H9 (cell line): ENCODE data around the gene MSI2. TPM values are rescaled to one million over a fixed set of nuclear protein-coding genes. Genes with fewer than 3 reads are reported as not detected.
A peak's percentile ranks its signal among the peaks of the same experiment; 100 is the strongest.

Source experiments
- DNase-seq: peaks from one replicate; pipeline ENCODE4 v3.0.0-alpha.2; 2017
- H2AFZ ChIP-seq: one replicate; pipeline ENCODE4 v1.6.1; 2013; ENCODE audit warnings: mild to moderate bottlenecking, low read length, control low read depth, moderate library complexity
- H2AK5ac ChIP-seq: 2 replicates; pipeline ENCODE4 v1.6.1; 2013; ENCODE audit warnings: low read length, control low read depth, mixed read lengths; ENCODE audit not compliant: insufficient read length
- H2BK120ac ChIP-seq: one replicate; pipeline ENCODE4 v1.6.1; 2013; ENCODE audit warnings: low read depth, mild to moderate bottlenecking, low read length, control low read depth, inconsistent platforms; ENCODE audit not compliant: poor library complexity, severe bottlenecking
- H2BK12ac ChIP-seq: 2 replicates; pipeline ENCODE4 v1.6.1; 2013; ENCODE audit warnings: low read length, control low read depth, mixed read lengths, low read depth; ENCODE audit not compliant: insufficient read length
- H2BK15ac ChIP-seq: 2 replicates; pipeline ENCODE4 v1.6.1; 2013; ENCODE audit warnings: low read depth, low read length, control low read depth
- H2BK20ac ChIP-seq: one replicate; pipeline ENCODE4 v1.6.1; 2013; ENCODE audit warnings: low read depth, mild to moderate bottlenecking, low read length, control low read depth, inconsistent platforms; ENCODE audit not compliant: poor library complexity, severe bottlenecking
- H2BK5ac ChIP-seq: 2 replicates; pipeline ENCODE4 v1.6.1; 2013; ENCODE audit warnings: low read length, control low read depth, mixed read lengths; ENCODE audit not compliant: insufficient read length
- H3K14ac ChIP-seq: 2 replicates; pipeline ENCODE4 v1.6.1; 2013; ENCODE audit warnings: low read length, control low read depth; ENCODE audit not compliant: insufficient read depth
- H3K18ac ChIP-seq: 2 replicates; pipeline ENCODE4 v1.6.1; 2013; ENCODE audit warnings: low read depth, mild to moderate bottlenecking, mixed read lengths, low read length, control low read depth; ENCODE audit not compliant: insufficient read length
- H3K23ac ChIP-seq: 2 replicates; pipeline ENCODE4 v1.6.1; 2013; ENCODE audit warnings: low read length, control low read depth, mixed read lengths, low read depth; ENCODE audit not compliant: insufficient read length
- H3K23me2 ChIP-seq: 2 replicates; pipeline ENCODE4 v1.6.1; 2013; ENCODE audit warnings: low read depth, mild to moderate bottlenecking, mixed read lengths, low read length, control low read depth; ENCODE audit not compliant: insufficient read length, poor library complexity, severe bottlenecking
- H3K27ac ChIP-seq: 2 replicates; pipeline ENCODE4 v1.5.1; 2013; ENCODE audit warnings: low read length, control low read depth, mixed read lengths, low read depth; ENCODE audit not compliant: insufficient read length
- H3K27me3 ChIP-seq: 2 replicates; pipeline ENCODE4 v1.6.1; 2013; ENCODE audit warnings: low read length, control low read depth, inconsistent platforms; ENCODE audit not compliant: insufficient read depth
- H3K4ac ChIP-seq: 2 replicates; pipeline ENCODE4 v1.6.1; 2013; ENCODE audit warnings: low read depth, mild to moderate bottlenecking, control low read depth, inconsistent platforms, low read length, moderate library complexity
- H3K4me1 ChIP-seq: 2 replicates; pipeline ENCODE4 v1.6.1; 2013; ENCODE audit warnings: low read length, control low read depth, inconsistent platforms; ENCODE audit not compliant: insufficient read depth
- H3K4me2 ChIP-seq: 2 replicates; pipeline ENCODE4 v1.6.1; 2013; ENCODE audit warnings: low read length, control low read depth, mixed read lengths; ENCODE audit not compliant: insufficient read length, insufficient read depth
- H3K56ac ChIP-seq: 2 replicates; pipeline ENCODE4 v1.6.1; 2013; ENCODE audit warnings: low read depth, mild to moderate bottlenecking, mixed read lengths, low read length, control low read depth; ENCODE audit not compliant: insufficient read length
- H3K79me1 ChIP-seq: 2 replicates; pipeline ENCODE4 v1.6.1; 2013; ENCODE audit warnings: low read depth, mild to moderate bottlenecking, moderate library complexity, low read length, control low read depth, inconsistent platforms; ENCODE audit not compliant: insufficient read depth, poor library complexity, severe bottlenecking
- H3K79me2 ChIP-seq: 2 replicates; pipeline ENCODE4 v1.6.1; 2013; ENCODE audit warnings: low read length, control low read depth, inconsistent platforms; ENCODE audit not compliant: insufficient read depth
- H3K9ac ChIP-seq: 2 replicates; pipeline ENCODE4 v1.6.1; 2013; ENCODE audit warnings: low read length, control low read depth, mixed read lengths; ENCODE audit not compliant: insufficient read length; ENCODE audit errors: extremely low read depth
- H3K9me3 ChIP-seq: one replicate; pipeline ENCODE4 v1.6.1; 2013; ENCODE audit warnings: low read depth, low read length, inconsistent platforms; ENCODE audit not compliant: control insufficient read depth
- H3T11ph ChIP-seq: one replicate; pipeline ENCODE4 v1.6.1; 2013; ENCODE audit warnings: mild to moderate bottlenecking, low read length, control low read depth, inconsistent platforms
- H4K20me1 ChIP-seq: one replicate; pipeline ENCODE4 v1.6.1; 2013; ENCODE audit not compliant: control insufficient read depth, insufficient read length, insufficient read depth
- H4K5ac ChIP-seq: 2 replicates; pipeline ENCODE4 v1.6.1; 2013; ENCODE audit warnings: low read depth, mild to moderate bottlenecking, mixed read lengths, low read length, control low read depth; ENCODE audit not compliant: insufficient read length
- H4K8ac ChIP-seq: replicated peaks from 2 replicates; pipeline ENCODE4 v1.6.1; 2013; ENCODE audit warnings: low read length, control low read depth, mixed read lengths, low read depth; ENCODE audit not compliant: insufficient read length
- H4K91ac ChIP-seq: 2 replicates; pipeline ENCODE4 v1.6.1; 2013; ENCODE audit warnings: low read depth, mild to moderate bottlenecking, moderate library complexity, mixed read lengths, low read length, control low read depth; ENCODE audit not compliant: insufficient read length
- H3K27ac Mint-ChIP-seq, 3 experiments: 2 replicates in 2 of 3; 3 replicates in 1 of 3; pipeline ENCODE4 v1.8.0; 2020 to 2021; ENCODE audit warnings: mixed read lengths in 3 of 3, mild to moderate bottlenecking in 1 of 3, moderate library complexity in 1 of 3
- H3K27me3 Mint-ChIP-seq: 2 replicates; pipeline ENCODE4 v1.8.0; 2021; ENCODE audit warnings: low read depth, mild to moderate bottlenecking, moderate library complexity, mixed read lengths
- H3K36me3 Mint-ChIP-seq, 3 experiments: 2 replicates in 2 of 3; 3 replicates in 1 of 3; pipeline ENCODE4 v1.8.0; 2020 to 2021; ENCODE audit warnings: low read depth in 3 of 3, mixed read lengths in 3 of 3; ENCODE audit not compliant: insufficient read depth in 1 of 3
- H3K4me1 Mint-ChIP-seq, 2 experiments: 2 replicates each; pipeline ENCODE4 v1.8.0; 2020; ENCODE audit warnings: mixed read lengths in 2 of 2
- H3K4me3 Mint-ChIP-seq, 2 experiments: 2 replicates in 1 of 2; 3 replicates in 1 of 2; pipeline ENCODE4 v1.8.0; 2020 to 2021; ENCODE audit warnings: mild to moderate bottlenecking in 2 of 2, mixed read lengths in 2 of 2, moderate library complexity in 1 of 2
- H3K9me3 Mint-ChIP-seq, 2 experiments: 2 replicates in 1 of 2; 3 replicates in 1 of 2; pipeline ENCODE4 v1.8.0; 2020; ENCODE audit warnings: mild to moderate bottlenecking in 2 of 2, mixed read lengths in 2 of 2, moderate library complexity in 1 of 2
- CTCF ChIP-seq: fragments of 200-600 bp; sonication (generic); conservative IDR thresholded peaks from 3 replicates; pipeline ENCODE4 v1.8.0; 2021; ENCODE audit warnings: antibody characterized with exemption, mild to moderate bottlenecking
- WGBS: extraction: QIAGEN DNeasy Blood & Tissue Kit; methylation state at CpG from one replicate; pipeline ENCODE4 v1.1.7; 2013; ENCODE audit warnings: missing lambda C conversion rate, low lambda C conversion rate, mixed read lengths; ENCODE audit not compliant: insufficient read length; ENCODE audit errors: extremely low coverage; 5-methylcytosine and 5-hydroxymethylcytosine counted together
- total RNA-seq: library from RNA; stranded (reverse); gene quantifications from 2 replicates; pipeline ENCODE4 v1.2.1, GENCODE V29; 2021

Gene MSI2
- total RNA-seq, 1 experiment from 2014 or later, result 98.5 TPM

GRCh38 chr17:57697197-57697596 is 440.9 kb downstream of the MSI2 start:
- Histone ChIP-seq H3K56ac (no peak overlapping the region), H3K9ac (no peak overlapping the region), H4K91ac (no peak overlapping the region), H2AFZ (no peak overlapping the region), H3K9me3 (no peaks in the 10 kb centered on the region), H2BK12ac (no peak overlapping the region), H3K14ac (peak overlapping the region; percentile 41; the same call in 1 of the 2 replicates), H2BK5ac (no peak overlapping the region), H3K27ac (no peak overlapping the region), H4K5ac (no peak overlapping the region), H3K79me1 (no peaks in the 10 kb centered on the region), H3K27me3 (no peaks in the 10 kb centered on the region), H4K20me1 (no peaks in the 10 kb centered on the region), H2BK120ac (no peak overlapping the region), H3K4me2 (no peak overlapping the region), H2BK20ac (no peak overlapping the region), H3K23ac (no peak overlapping the region), H3T11ph (no peak overlapping the region), H3K79me2 (no peaks in the 10 kb centered on the region), H3K18ac (no peak overlapping the region), H3K23me2 (no peaks in the 10 kb centered on the region), H2BK15ac (no peak overlapping the region), H2AK5ac (no peak overlapping the region), H3K4me1 (no peaks in the 10 kb centered on the region), H3K4ac (no peak overlapping the region), H4K8ac (no peak overlapping the region)
- no CpG with 5 or more reads among the region's 7 CpGs for WGBS
- peaks cover 3% of the 10 kb centered on the region; the same call in 1 of the 2 replicates for H3K27me3 Mint-ChIP-seq
- no peak overlapping the region for H3K4me3 Mint-ChIP-seq
- no peak overlapping the region for H3K27ac Mint-ChIP-seq
- H3K9me3 Mint-ChIP-seq, result peaks cover 8 to 15% of the 10 kb centered on the region in 2 experiments
- H3K4me1 Mint-ChIP-seq, result peaks cover 15% of the 10 kb centered on the region in 2 experiments
- peaks cover 0 to 14% (median 5%) of the 10 kb centered on the region in 3 experiments; a peak in 5 of 7 replicates for H3K36me3 Mint-ChIP-seq
- no peak for DNase-seq
- TF ChIP-seq CTCF, result no peak
